Activated CD4-positive, alpha-beta T cell treated with anti-CD3 and anti-CD28 coated beads, Interleukin-2, amount 50 U/mL, for 4 hours (primary cell): Measurements from ENCODE around the gene DOCK7.
A peak's percentile ranks its signal among the peaks of the same experiment; 100 is the strongest.
"Not testable (repeated sequence)": the region's sequence is repeated elsewhere in the genome, so short reads cannot be mapped to it uniquely, and the experiment has no call there.

Experiments
- DNase-seq, 2 experiments: peaks; one replicate each; pipeline ENCODE4 v3.0.0-alpha.2; 2020

DOCK7 gene

GRCh38 chr1:62687903-62688686 lies at the start of gene DOCK7:
Gene DOCK7, minus strand, starts transcription at chr1:62688386. Its CDS starts 122 bp downstream, at chr1:62688264.
- DNase-seq = peak; percentile 18 to 24

- no peak for DNase-seq
Observed at GRCh38 chr1:62735491-62736171, 47.4 kb upstream of the DOCK7 start.

- no peak for DNase-seq
Observed at GRCh38 chr1:62732331-62732730, 44.1 kb upstream of the DOCK7 start.

GRCh38 chr1:62728963-62729362 lies 40.8 kb upstream of the DOCK7 start:
- no peak for DNase-seq

GRCh38 chr1:62727656-62728407 lies 39.6 kb upstream of the DOCK7 start:
- DNase-seq = no peak

- no peak for DNase-seq
Observed at GRCh38 chr1:62726011-62726442, 37.8 kb upstream of the DOCK7 start.

- DNase-seq = no peak
Observed at GRCh38 chr1:62725255-62725654, 37.1 kb upstream of the DOCK7 start.

GRCh38 chr1:62724430-62724829 lies 36.2 kb upstream of the DOCK7 start:
- no peak for DNase-seq

- DNase-seq = no peak
Observed at GRCh38 chr1:62723883-62724282, 35.7 kb upstream of the DOCK7 start.

- DNase-seq = no peak
Observed at GRCh38 chr1:62722796-62723195, 34.6 kb upstream of the DOCK7 start.

GRCh38 chr1:62720946-62721554 lies 32.9 kb upstream of the DOCK7 start:
- DNase-seq = no peak

GRCh38 chr1:62718400-62718799 lies 30.2 kb upstream of the DOCK7 start:
- DNase-seq = not testable (repeated sequence)

GRCh38 chr1:62717483-62717882 lies 29.3 kb upstream of the DOCK7 start:
- no peak for DNase-seq

GRCh38 chr1:62716397-62716796 lies 28.2 kb upstream of the DOCK7 start:
- no peak for DNase-seq

GRCh38 chr1:62712336-62713243 lies 24.4 kb upstream of the DOCK7 start:
- no peak for DNase-seq

GRCh38 chr1:62707744-62708120 lies 19.5 kb upstream of the DOCK7 start:
- no peak for DNase-seq

- DNase-seq = no peak
Observed at GRCh38 chr1:62706985-62707743, 19.0 kb upstream of the DOCK7 start.

GRCh38 chr1:62698161-62698560 lies 10.0 kb upstream of the DOCK7 start:
- DNase-seq = not testable (repeated sequence)

- DNase-seq = not testable (repeated sequence)
Observed at GRCh38 chr1:62694479-62694878, 6.3 kb upstream of the DOCK7 start.

- no peak for DNase-seq
Observed at GRCh38 chr1:62693123-62693522, 4.9 kb upstream of the DOCK7 start.
